H9 (cell line): ENCODE measurements around the gene OR9G4. TPM values are rescaled to one million over a fixed set of nuclear protein-coding genes. Genes with fewer than 3 reads are reported as not detected.

ENCODE experiments used
- DNase-seq: peaks from one replicate; pipeline ENCODE4 v3.0.0-alpha.2; 2017
- H2AFZ ChIP-seq: one replicate; pipeline ENCODE4 v1.6.1; 2013; ENCODE audit warnings: mild to moderate bottlenecking, low read length, control low read depth, moderate library complexity
- H2AK5ac ChIP-seq: 2 replicates; pipeline ENCODE4 v1.6.1; 2013; ENCODE audit warnings: low read length, control low read depth, mixed read lengths; ENCODE audit not compliant: insufficient read length
- H2BK120ac ChIP-seq: one replicate; pipeline ENCODE4 v1.6.1; 2013; ENCODE audit warnings: low read depth, mild to moderate bottlenecking, low read length, control low read depth, inconsistent platforms; ENCODE audit not compliant: poor library complexity, severe bottlenecking
- H2BK12ac ChIP-seq: 2 replicates; pipeline ENCODE4 v1.6.1; 2013; ENCODE audit warnings: low read length, control low read depth, mixed read lengths, low read depth; ENCODE audit not compliant: insufficient read length
- H2BK15ac ChIP-seq: 2 replicates; pipeline ENCODE4 v1.6.1; 2013; ENCODE audit warnings: low read depth, low read length, control low read depth
- H2BK20ac ChIP-seq: one replicate; pipeline ENCODE4 v1.6.1; 2013; ENCODE audit warnings: low read depth, mild to moderate bottlenecking, low read length, control low read depth, inconsistent platforms; ENCODE audit not compliant: poor library complexity, severe bottlenecking
- H2BK5ac ChIP-seq: 2 replicates; pipeline ENCODE4 v1.6.1; 2013; ENCODE audit warnings: low read length, control low read depth, mixed read lengths; ENCODE audit not compliant: insufficient read length
- H3K14ac ChIP-seq: 2 replicates; pipeline ENCODE4 v1.6.1; 2013; ENCODE audit warnings: low read length, control low read depth; ENCODE audit not compliant: insufficient read depth
- H3K18ac ChIP-seq: 2 replicates; pipeline ENCODE4 v1.6.1; 2013; ENCODE audit warnings: low read depth, mild to moderate bottlenecking, mixed read lengths, low read length, control low read depth; ENCODE audit not compliant: insufficient read length
- H3K23ac ChIP-seq: 2 replicates; pipeline ENCODE4 v1.6.1; 2013; ENCODE audit warnings: low read length, control low read depth, mixed read lengths, low read depth; ENCODE audit not compliant: insufficient read length
- H3K23me2 ChIP-seq: 2 replicates; pipeline ENCODE4 v1.6.1; 2013; ENCODE audit warnings: low read depth, mild to moderate bottlenecking, mixed read lengths, low read length, control low read depth; ENCODE audit not compliant: insufficient read length, poor library complexity, severe bottlenecking
- H3K27ac ChIP-seq: 2 replicates; pipeline ENCODE4 v1.5.1; 2013; ENCODE audit warnings: low read length, control low read depth, mixed read lengths, low read depth; ENCODE audit not compliant: insufficient read length
- H3K27me3 ChIP-seq: 2 replicates; pipeline ENCODE4 v1.6.1; 2013; ENCODE audit warnings: low read length, control low read depth, inconsistent platforms; ENCODE audit not compliant: insufficient read depth
- H3K4ac ChIP-seq: 2 replicates; pipeline ENCODE4 v1.6.1; 2013; ENCODE audit warnings: low read depth, mild to moderate bottlenecking, control low read depth, inconsistent platforms, low read length, moderate library complexity
- H3K4me1 ChIP-seq: 2 replicates; pipeline ENCODE4 v1.6.1; 2013; ENCODE audit warnings: low read length, control low read depth, inconsistent platforms; ENCODE audit not compliant: insufficient read depth
- H3K4me2 ChIP-seq: 2 replicates; pipeline ENCODE4 v1.6.1; 2013; ENCODE audit warnings: low read length, control low read depth, mixed read lengths; ENCODE audit not compliant: insufficient read length, insufficient read depth
- H3K56ac ChIP-seq: 2 replicates; pipeline ENCODE4 v1.6.1; 2013; ENCODE audit warnings: low read depth, mild to moderate bottlenecking, mixed read lengths, low read length, control low read depth; ENCODE audit not compliant: insufficient read length
- H3K79me1 ChIP-seq: 2 replicates; pipeline ENCODE4 v1.6.1; 2013; ENCODE audit warnings: low read depth, mild to moderate bottlenecking, moderate library complexity, low read length, control low read depth, inconsistent platforms; ENCODE audit not compliant: insufficient read depth, poor library complexity, severe bottlenecking
- H3K79me2 ChIP-seq: 2 replicates; pipeline ENCODE4 v1.6.1; 2013; ENCODE audit warnings: low read length, control low read depth, inconsistent platforms; ENCODE audit not compliant: insufficient read depth
- H3K9ac ChIP-seq: 2 replicates; pipeline ENCODE4 v1.6.1; 2013; ENCODE audit warnings: low read length, control low read depth, mixed read lengths; ENCODE audit not compliant: insufficient read length; ENCODE audit errors: extremely low read depth
- H3K9me3 ChIP-seq: one replicate; pipeline ENCODE4 v1.6.1; 2013; ENCODE audit warnings: low read depth, low read length, inconsistent platforms; ENCODE audit not compliant: control insufficient read depth
- H3T11ph ChIP-seq: one replicate; pipeline ENCODE4 v1.6.1; 2013; ENCODE audit warnings: mild to moderate bottlenecking, low read length, control low read depth, inconsistent platforms
- H4K20me1 ChIP-seq: one replicate; pipeline ENCODE4 v1.6.1; 2013; ENCODE audit not compliant: control insufficient read depth, insufficient read length, insufficient read depth
- H4K5ac ChIP-seq: 2 replicates; pipeline ENCODE4 v1.6.1; 2013; ENCODE audit warnings: low read depth, mild to moderate bottlenecking, mixed read lengths, low read length, control low read depth; ENCODE audit not compliant: insufficient read length
- H4K8ac ChIP-seq: replicated peaks from 2 replicates; pipeline ENCODE4 v1.6.1; 2013; ENCODE audit warnings: low read length, control low read depth, mixed read lengths, low read depth; ENCODE audit not compliant: insufficient read length
- H4K91ac ChIP-seq: 2 replicates; pipeline ENCODE4 v1.6.1; 2013; ENCODE audit warnings: low read depth, mild to moderate bottlenecking, moderate library complexity, mixed read lengths, low read length, control low read depth; ENCODE audit not compliant: insufficient read length
- H3K27ac Mint-ChIP-seq, 3 experiments: 2 replicates in 2 of 3; 3 replicates in 1 of 3; pipeline ENCODE4 v1.8.0; 2020 to 2021; ENCODE audit warnings: mixed read lengths in 3 of 3, mild to moderate bottlenecking in 1 of 3, moderate library complexity in 1 of 3
- H3K27me3 Mint-ChIP-seq: 2 replicates; pipeline ENCODE4 v1.8.0; 2021; ENCODE audit warnings: low read depth, mild to moderate bottlenecking, moderate library complexity, mixed read lengths
- H3K36me3 Mint-ChIP-seq, 3 experiments: 2 replicates in 2 of 3; 3 replicates in 1 of 3; pipeline ENCODE4 v1.8.0; 2020 to 2021; ENCODE audit warnings: low read depth in 3 of 3, mixed read lengths in 3 of 3; ENCODE audit not compliant: insufficient read depth in 1 of 3
- H3K4me1 Mint-ChIP-seq, 2 experiments: 2 replicates each; pipeline ENCODE4 v1.8.0; 2020; ENCODE audit warnings: mixed read lengths in 2 of 2
- H3K4me3 Mint-ChIP-seq, 2 experiments: 2 replicates in 1 of 2; 3 replicates in 1 of 2; pipeline ENCODE4 v1.8.0; 2020 to 2021; ENCODE audit warnings: mild to moderate bottlenecking in 2 of 2, mixed read lengths in 2 of 2, moderate library complexity in 1 of 2
- H3K9me3 Mint-ChIP-seq, 2 experiments: 2 replicates in 1 of 2; 3 replicates in 1 of 2; pipeline ENCODE4 v1.8.0; 2020; ENCODE audit warnings: mild to moderate bottlenecking in 2 of 2, mixed read lengths in 2 of 2, moderate library complexity in 1 of 2
- WGBS: extraction: QIAGEN DNeasy Blood & Tissue Kit; methylation state at CpG from one replicate; pipeline ENCODE4 v1.1.7; 2013; ENCODE audit warnings: missing lambda C conversion rate, low lambda C conversion rate, mixed read lengths; ENCODE audit not compliant: insufficient read length; ENCODE audit errors: extremely low coverage; 5-methylcytosine and 5-hydroxymethylcytosine counted together
- total RNA-seq: library from RNA; stranded (reverse); gene quantifications from 2 replicates; pipeline ENCODE4 v1.2.1, GENCODE V29; 2021
- TF ChIP-seq, protein P1 (sequence below): fragments of 200-600 bp; sonication (generic); conservative IDR thresholded peaks from 3 replicates; pipeline ENCODE4 v1.8.0; 2021; ENCODE audit warnings: antibody characterized with exemption, mild to moderate bottlenecking

OR9G4 gene
- total RNA-seq, 1 experiment from 2014 or later: not detected

DNA sequence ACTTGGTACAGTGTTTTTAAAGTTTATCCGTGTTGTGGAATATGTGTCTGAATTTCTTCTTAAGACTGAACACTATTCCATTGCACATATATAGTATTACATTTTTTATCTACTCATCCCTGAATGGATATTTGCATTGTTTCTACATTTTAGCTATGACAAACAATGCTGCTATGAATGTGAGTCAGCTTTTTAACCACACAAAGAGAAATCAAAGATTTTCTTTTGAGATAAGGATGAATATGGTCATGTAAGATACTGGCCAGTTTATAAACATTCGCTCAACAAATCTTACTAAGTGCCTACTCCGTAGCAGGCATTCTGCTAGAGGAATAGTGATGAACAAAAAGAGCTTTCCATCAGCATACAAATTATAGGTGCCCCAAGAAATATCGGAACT lies 16.5 kb upstream of the OR9G4 start:
- no peaks in the 10 kb centered on the region for H4K20me1 ChIP-seq
- H2BK5ac ChIP-seq: no peak overlapping the region
- H4K8ac ChIP-seq: no peak overlapping the region
- no peaks in the 10 kb centered on the region for H3K4me1 ChIP-seq
- H2BK120ac ChIP-seq: no peak overlapping the region
- WGBS: no CpG with 5 or more reads among the region's 4 CpGs
- Mint-ChIP-seq H3K9me3 (peaks cover 0 to 2% of the 10 kb centered on the region in 2 experiments; a peak in 1 of 5 replicates), H3K4me3 (no peak overlapping the region), H3K27ac (no peak overlapping the region), H3K4me1 (peaks cover 2 to 3% of the 10 kb centered on the region in 2 experiments; a peak in 3 of 4 replicates), H3K36me3 (no peaks in the 10 kb centered on the region), H3K27me3 (no peaks in the 10 kb centered on the region)
- H2AFZ ChIP-seq: no peak overlapping the region
- no peaks in the 10 kb centered on the region for H3K79me2 ChIP-seq
- no peak overlapping the region for H3K18ac ChIP-seq
- no peaks in the 10 kb centered on the region for H3K23me2 ChIP-seq
- H3K9ac ChIP-seq: no peak overlapping the region
- no peak overlapping the region for H3K4me2 ChIP-seq
- H3K4ac ChIP-seq: no peak overlapping the region
- H3T11ph ChIP-seq: no peak overlapping the region
- H3K27me3 ChIP-seq: no peaks in the 10 kb centered on the region
- H2BK12ac ChIP-seq: no peak overlapping the region
- no peak overlapping the region for H4K91ac ChIP-seq
- H3K14ac ChIP-seq: no peak overlapping the region
- H2BK20ac ChIP-seq: no peak overlapping the region
- H3K27ac ChIP-seq: no peak overlapping the region
- H4K5ac ChIP-seq: no peak overlapping the region
- no peak overlapping the region for H3K23ac ChIP-seq
- TF ChIP-seq, protein P1, sequence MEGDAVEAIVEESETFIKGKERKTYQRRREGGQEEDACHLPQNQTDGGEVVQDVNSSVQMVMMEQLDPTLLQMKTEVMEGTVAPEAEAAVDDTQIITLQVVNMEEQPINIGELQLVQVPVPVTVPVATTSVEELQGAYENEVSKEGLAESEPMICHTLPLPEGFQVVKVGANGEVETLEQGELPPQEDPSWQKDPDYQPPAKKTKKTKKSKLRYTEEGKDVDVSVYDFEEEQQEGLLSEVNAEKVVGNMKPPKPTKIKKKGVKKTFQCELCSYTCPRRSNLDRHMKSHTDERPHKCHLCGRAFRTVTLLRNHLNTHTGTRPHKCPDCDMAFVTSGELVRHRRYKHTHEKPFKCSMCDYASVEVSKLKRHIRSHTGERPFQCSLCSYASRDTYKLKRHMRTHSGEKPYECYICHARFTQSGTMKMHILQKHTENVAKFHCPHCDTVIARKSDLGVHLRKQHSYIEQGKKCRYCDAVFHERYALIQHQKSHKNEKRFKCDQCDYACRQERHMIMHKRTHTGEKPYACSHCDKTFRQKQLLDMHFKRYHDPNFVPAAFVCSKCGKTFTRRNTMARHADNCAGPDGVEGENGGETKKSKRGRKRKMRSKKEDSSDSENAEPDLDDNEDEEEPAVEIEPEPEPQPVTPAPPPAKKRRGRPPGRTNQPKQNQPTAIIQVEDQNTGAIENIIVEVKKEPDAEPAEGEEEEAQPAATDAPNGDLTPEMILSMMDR: no peak
- H2AK5ac ChIP-seq: no peak overlapping the region
- no peak overlapping the region for H2BK15ac ChIP-seq
- H3K79me1 ChIP-seq: no peaks in the 10 kb centered on the region
- DNase-seq: no peak
- no peak overlapping the region for H3K56ac ChIP-seq
- no peaks in the 10 kb centered on the region for H3K9me3 ChIP-seq
